ENCODE results near the gene MTA1.

The MTA1 gene

DNA sequence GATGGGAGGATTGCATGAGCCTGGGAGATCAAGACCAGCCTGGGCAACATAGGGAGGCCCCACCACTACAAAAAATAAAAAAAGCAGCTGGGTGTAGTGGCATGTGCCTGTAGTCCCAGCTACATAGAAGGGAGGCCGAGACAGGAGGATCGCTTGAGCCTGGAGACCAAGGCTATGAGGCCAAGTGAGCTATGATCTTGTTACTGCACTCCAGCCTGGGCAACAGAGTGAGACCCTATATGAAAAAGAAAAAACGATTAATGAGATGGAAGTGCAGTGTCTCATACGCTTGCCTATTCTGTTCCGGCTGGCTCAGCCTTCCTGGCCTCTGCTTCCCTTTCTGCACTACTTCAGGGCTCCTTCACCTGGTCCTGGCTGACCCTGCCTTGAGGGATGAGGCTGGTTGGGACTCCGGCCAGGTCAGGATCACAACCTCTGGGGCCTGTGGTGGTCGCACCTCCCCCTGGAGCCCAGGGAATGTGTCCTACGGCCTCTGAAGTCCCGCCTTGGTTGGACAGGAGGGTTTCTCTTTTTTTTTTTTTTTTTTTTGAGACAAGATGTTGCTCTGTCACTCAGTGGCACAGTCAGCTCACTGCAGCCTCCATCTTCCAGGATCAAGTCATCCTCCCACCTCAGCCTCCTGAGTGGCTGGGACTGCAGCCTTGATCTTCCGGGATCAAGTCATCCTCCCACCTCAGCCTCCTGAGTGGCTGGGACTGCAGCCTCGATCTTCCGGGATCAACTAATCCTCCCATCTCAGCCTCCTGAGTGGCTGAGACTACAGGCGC lies 82.1 kb downstream of the MTA1 start:
- DNase-seq = no peak

DNA sequence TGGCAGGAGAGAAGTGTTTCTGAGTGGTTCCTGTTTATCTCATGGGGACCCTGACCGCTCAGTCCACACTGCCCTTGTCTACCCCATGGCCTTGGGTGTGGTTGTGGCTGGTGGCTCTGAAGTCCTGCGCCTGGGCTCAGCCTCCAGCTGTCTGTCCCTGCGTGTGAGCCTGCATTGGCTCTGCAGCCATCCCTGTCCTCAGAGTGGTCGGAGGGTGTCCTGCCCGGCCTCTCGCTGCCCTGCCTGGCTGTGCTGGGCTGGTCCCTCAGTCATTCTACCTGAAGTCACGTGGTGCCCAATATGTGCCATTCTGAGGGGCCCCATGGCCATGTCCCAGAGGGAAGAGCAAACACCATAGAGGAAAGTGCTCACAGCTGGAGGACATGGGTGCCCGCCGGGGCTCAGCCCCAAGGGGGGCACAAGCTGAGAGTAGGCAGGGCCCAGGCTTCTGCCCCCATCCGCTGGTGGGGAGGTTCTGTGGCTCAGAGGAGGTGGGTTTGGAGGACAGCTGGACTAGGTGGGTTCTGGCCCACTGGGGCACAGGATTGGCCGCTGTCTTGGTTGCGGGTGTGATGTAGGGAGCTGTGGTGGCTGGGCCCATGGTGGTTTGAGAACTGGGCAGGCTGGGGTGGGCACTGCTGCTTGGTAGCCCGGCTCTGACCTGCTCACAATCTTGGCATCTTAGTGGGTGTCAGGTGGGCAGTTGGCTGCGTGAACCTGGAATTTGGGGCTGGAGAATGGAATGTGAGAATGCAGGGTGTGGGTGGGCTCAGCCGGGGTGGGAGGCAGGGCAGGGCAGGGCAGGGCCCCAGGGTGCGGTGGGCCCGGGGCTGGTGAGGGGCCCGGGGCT lies 83.0 kb downstream of the MTA1 start:
- no peak for DNase-seq

DNA sequence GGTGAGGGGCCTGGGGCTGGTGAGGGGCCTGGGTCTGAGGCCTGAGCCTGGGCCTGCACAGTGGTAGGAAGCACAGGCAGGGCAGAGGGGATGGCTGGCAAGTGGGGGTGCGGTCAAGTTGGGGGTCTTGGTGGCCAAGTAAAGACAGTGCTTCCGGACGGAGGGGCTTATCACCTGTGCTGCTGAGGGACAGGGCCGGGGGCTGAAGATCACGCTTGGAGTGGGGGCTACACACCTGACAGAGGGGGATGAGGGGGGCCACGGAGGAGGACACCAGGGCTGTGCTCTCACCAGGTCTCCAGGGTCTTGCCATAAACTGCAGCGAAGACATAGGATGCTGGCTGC lies 83.6 kb downstream of the MTA1 start:
- no peak for DNase-seq

DNA sequence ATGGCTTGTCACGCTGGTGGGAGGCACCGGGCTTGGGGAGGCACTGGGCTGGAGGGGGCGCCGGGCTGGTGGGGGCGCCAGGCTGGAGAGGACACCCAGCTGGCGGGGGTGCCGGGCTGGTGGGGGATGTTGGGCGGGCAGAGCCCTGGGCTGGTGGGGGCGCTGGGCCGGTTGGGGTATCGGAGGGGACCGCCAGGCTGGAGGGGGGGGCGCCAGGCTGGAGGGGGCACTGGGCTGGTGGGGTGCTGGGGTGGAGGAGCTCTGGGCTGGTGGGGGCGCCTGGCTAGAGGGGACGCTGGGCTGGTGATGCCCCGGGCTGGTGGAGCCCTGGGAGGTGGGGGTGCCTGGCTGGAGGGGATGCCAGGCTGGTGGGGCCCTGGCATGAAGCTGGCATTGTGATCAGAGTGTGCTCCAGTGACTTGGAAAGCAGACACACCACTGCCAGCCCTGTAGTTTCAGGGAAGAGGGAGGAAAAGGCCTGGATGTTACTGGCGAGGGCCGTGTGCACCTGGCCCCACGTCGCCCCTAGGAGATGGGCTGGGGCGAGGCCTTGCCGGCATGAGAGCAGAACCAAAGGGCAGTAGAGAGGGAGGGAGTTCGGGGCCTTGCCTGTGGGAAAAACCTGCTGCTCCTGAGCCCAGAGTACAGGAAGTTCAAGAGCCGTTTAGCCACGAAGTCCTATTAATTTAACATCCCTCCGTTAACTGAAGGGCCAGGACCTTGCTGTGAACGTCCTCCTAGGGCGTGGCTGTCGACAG lies 84.5 kb downstream of the MTA1 start:
- DNase-seq = no peak

DNA sequence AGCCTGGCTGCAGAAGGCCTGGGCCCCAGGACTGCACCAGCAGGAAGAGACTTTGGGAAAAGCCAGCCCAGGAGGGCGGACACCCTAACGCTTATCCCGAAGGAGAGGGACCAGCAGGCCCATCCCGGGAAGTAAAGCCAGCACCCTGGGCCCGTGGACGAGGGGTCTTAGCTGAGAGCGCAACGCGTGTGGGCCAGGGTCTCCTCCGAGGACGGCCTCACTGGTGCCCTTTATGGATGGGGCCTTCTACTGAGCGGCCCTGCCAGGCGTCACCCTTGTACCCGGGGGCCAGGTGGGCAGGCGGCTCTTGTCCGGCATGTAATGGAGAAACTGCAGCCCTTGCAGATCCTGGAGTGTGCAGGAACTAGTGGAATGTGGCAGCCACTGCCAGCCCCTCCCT lies 85.5 kb downstream of the MTA1 start:
- DNase-seq = no peak

DNA sequence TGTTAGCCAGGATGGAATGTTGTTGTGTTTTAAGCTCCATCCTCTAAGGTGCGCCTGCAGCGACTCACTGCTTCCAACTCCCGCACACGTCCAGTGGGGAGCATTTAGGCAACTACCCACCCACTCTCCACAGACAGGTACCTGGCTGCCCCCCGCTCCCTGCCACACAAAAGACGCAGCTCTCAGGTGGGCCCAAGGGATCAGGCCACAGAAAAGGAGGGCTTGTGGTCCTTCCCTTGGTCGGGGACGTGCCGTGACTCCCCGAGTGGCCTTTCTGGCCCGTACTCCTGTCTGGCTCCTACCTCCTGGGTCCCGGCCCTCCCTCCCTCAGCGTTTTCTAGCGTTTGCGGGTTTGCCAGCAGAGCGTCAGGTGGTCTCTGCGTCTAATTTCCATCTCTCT lies 87.6 kb downstream of the MTA1 start:
- no peak for DNase-seq

DNA sequence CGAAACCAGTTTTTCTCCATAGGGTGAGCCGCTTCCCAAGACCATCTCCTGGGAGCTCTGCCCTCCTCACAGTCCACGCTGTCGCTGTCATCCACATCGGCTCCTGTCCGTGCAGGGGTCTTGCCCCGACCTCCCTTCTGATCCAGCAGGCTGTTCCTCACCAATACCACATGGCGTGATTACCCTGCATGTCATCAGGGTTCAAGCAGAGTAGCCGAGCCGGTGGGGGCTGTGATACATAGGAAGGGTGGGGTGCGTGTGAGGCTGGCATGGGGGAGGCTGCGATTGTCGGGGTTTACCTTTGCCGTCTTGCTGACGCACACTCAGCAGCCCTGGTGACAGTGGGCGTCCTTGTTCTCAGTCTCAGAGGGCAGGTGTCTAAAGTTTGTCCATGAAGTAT lies 88.4 kb downstream of the MTA1 start:
- no peak for DNase-seq

DNA sequence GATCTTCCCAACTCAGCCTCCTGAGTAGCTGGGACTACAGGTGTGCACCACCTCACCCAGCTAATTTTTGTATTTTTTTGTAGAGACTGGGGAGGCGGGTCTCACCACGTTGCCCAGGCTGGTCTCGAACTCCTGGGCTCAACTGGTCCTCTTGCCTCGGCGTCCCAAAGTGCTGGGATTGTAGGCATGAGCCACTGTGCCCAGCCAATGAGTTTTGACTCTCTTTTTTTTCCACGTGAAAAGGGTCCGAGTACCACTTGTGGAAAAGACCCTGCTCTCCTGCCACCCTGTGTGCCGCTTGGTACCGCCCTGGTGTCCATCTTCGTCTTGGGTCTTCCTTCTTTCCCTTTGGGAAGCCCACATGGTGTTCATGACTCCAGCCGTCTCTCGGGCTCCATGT lies 89.0 kb downstream of the MTA1 start:
- no peak for DNase-seq

DNA sequence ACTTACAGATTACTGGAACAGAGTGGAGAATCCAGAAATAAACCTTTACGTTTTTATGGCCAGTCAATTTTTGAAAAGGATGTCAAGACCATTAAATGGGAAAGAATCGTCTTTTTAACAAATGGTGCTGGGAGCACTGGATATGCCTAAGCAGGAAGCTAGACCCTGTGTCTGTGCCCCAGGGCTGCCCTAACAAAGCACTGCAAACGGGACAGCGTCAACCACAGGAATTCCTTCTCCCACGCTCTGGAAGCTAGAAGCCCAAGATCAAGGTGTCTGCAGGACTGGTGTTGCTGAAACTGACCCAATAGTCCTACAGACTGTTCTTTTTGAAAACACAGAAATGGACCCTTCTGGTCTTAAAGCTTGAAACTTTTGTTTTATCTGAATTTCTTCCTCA lies 97.5 kb downstream of the MTA1 start:
- no peak for DNase-seq

DNA sequence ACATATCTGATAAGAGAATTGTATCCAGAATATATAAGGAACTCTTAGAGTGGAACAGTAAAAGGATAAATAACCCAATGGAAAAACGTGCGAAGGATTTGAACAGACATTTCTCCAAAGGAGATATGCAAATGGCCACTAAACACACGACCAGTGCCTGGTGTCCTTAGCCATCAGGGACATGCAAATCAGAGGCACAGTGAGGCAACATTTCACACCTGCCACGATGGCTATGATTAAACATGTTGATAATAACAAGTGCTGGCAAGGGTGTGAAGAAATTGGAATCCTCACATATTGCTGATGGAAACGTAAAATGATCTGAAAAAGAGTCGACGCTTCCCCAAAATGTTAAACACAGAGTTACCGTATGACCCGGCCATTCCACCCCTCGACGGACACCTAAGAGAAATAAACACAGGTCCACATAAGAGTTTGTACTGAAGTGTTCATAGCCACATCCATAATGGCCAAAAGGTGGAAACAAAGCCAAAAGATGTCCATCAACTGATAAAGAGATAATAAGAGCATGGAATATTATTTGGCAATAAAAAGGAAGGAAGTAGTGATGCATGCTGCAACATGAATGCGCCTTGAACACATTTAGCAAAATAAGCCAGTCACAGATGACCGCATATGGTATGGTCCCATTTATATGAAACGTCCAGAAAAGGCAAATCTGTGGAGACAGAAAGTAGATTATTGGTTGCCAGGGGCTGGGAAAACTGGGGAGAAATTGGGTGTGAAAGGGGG lies 100.5 kb downstream of the MTA1 start:
- no peak for DNase-seq

All from eye (tissue), 1 donor.